Astrocyte (in vitro differentiated cells and primary cell): ENCODE data around the gene MAN2A1. TPM values are rescaled to one million over a fixed set of nuclear protein-coding genes. Genes with fewer than 3 reads are reported as not detected.

Experiments
- DNase-seq: peaks from one replicate; pipeline ENCODE4 v3.0.0-alpha.2; 2010; ENCODE audit warnings: low read depth
- FAIRE-seq: peaks from 2 replicates; lab custom pipeline; 2011; peaks lifted over from hg19 to GRCh38; lab: Jason Lieb, UNC
- H2AFZ ChIP-seq: 2 replicates; pipeline ENCODE4 v1.6.0; 2012; ENCODE audit warnings: low read depth, low read length, inconsistent platforms
- H3K27ac ChIP-seq: 2 replicates; pipeline ENCODE4 v1.5.1; 2011; ENCODE audit warnings: low read depth, low read length, inconsistent platforms
- H3K27me3 ChIP-seq: 2 replicates; pipeline ENCODE4 v1.6.0; 2011; ENCODE audit warnings: low read length, inconsistent platforms; ENCODE audit not compliant: insufficient read depth
- H3K36me3 ChIP-seq: 2 replicates; pipeline ENCODE4 v1.5.1; 2011; ENCODE audit warnings: low read length, inconsistent platforms; ENCODE audit not compliant: insufficient read depth
- H3K4me1 ChIP-seq: 2 replicates; pipeline ENCODE4 v1.5.1; 2011; ENCODE audit warnings: low read length, inconsistent platforms; ENCODE audit not compliant: insufficient read depth
- H3K4me2 ChIP-seq: 2 replicates; pipeline ENCODE4 v1.6.0; 2012; ENCODE audit warnings: low read length, inconsistent platforms
- H3K4me3 ChIP-seq: 2 replicates; pipeline ENCODE4 v1.5.1; 2011; ENCODE audit warnings: low read depth, mild to moderate bottlenecking, low read length, inconsistent platforms; ENCODE audit not compliant: insufficient read depth
- H3K79me2 ChIP-seq: 2 replicates; pipeline ENCODE4 v1.6.0; 2012; ENCODE audit warnings: mild to moderate bottlenecking, low read length, inconsistent platforms; ENCODE audit not compliant: insufficient read depth
- H3K9ac ChIP-seq: 2 replicates; pipeline ENCODE4 v1.6.0; 2012; ENCODE audit warnings: mild to moderate bottlenecking, low read length, inconsistent platforms
- H3K9me3 ChIP-seq: 2 replicates; pipeline ENCODE4 v1.5.1; 2012; ENCODE audit warnings: low read depth, mild to moderate bottlenecking, low read length, inconsistent platforms; ENCODE audit not compliant: insufficient read depth
- H4K20me1 ChIP-seq: 2 replicates; pipeline ENCODE4 v1.6.0; 2012; ENCODE audit warnings: low read length, inconsistent platforms; ENCODE audit not compliant: insufficient read depth
- H3K27ac Mint-ChIP-seq: one replicate; pipeline ENCODE4 v1.8.0; 2021; ENCODE audit warnings: mild to moderate bottlenecking, mixed read lengths; ENCODE audit not compliant: unreplicated experiment
- H3K27me3 Mint-ChIP-seq: one replicate; pipeline ENCODE4 v1.8.0; 2021; ENCODE audit warnings: low read depth, mixed read lengths; ENCODE audit not compliant: unreplicated experiment
- H3K36me3 Mint-ChIP-seq: one replicate; pipeline ENCODE4 v1.8.0; 2021; ENCODE audit warnings: low read depth, mixed read lengths; ENCODE audit not compliant: unreplicated experiment
- H3K4me1 Mint-ChIP-seq: one replicate; pipeline ENCODE4 v1.8.0; 2021; ENCODE audit warnings: low read depth, mixed read lengths; ENCODE audit not compliant: unreplicated experiment
- H3K4me3 Mint-ChIP-seq: one replicate; pipeline ENCODE4 v1.8.0; 2021; ENCODE audit warnings: mild to moderate bottlenecking, moderate library complexity, mixed read lengths; ENCODE audit not compliant: unreplicated experiment
- H3K9me3 Mint-ChIP-seq: one replicate; pipeline ENCODE4 v1.8.0; 2021; ENCODE audit warnings: mild to moderate bottlenecking, mixed read lengths; ENCODE audit not compliant: unreplicated experiment
- CTCF ChIP-seq: IDR thresholded peaks from 2 replicates; pipeline ENCODE4 v1.5.1; 2011; ENCODE audit warnings: low read depth, mild to moderate bottlenecking, inconsistent platforms, low read length, moderate library complexity; ENCODE audit not compliant: insufficient read depth
- EZH2 ChIP-seq: IDR thresholded peaks from 2 replicates; pipeline ENCODE4 v1.6.1; 2012; ENCODE audit warnings: mild to moderate bottlenecking, low read length, inconsistent platforms; ENCODE audit not compliant: insufficient read depth
- total RNA-seq: library from RNA; stranded (reverse); gene quantifications from 2 replicates; pipeline ENCODE4 v1.2.1, GENCODE V29; 2021

MAN2A1 gene
- total RNA-seq, 1 donor from 2014 or later: 109 TPM

GRCh38 chr5:109671136-109671535, 18.6 kb upstream of the MAN2A1 start:
- no peaks in the 10 kb centered on the region for H3K27me3 ChIP-seq
- TF ChIP-seq CTCF: no peak
- TF ChIP-seq EZH2: no peak
- no peak overlapping the region for H3K9ac ChIP-seq
- Mint-ChIP-seq H3K27me3 (peaks cover 14% of the 10 kb centered on the region), H3K4me3 (no peak overlapping the region), H3K4me1 (no peaks in the 10 kb centered on the region), H3K36me3 (no peaks in the 10 kb centered on the region), H3K27ac (no peak overlapping the region), H3K9me3 (no peaks in the 10 kb centered on the region)
- no peaks in the 10 kb centered on the region for H3K4me1 ChIP-seq
- FAIRE-seq (no peak), DNase-seq (no peak)
- H3K79me2 ChIP-seq: no peaks in the 10 kb centered on the region
- H2AFZ ChIP-seq: no peak overlapping the region
- H3K9me3 ChIP-seq: no peaks in the 10 kb centered on the region
- no peak overlapping the region for H3K27ac ChIP-seq
- no peak overlapping the region for H3K4me2 ChIP-seq
- no peaks in the 10 kb centered on the region for H4K20me1 ChIP-seq
- no peaks in the 10 kb centered on the region for H3K36me3 ChIP-seq
- H3K4me3 ChIP-seq: no peak overlapping the region

- no peaks in the 10 kb centered on the region for H3K4me1 ChIP-seq
- H3K4me3 ChIP-seq: no peak overlapping the region
- TF ChIP-seq EZH2: no peak
- H2AFZ ChIP-seq: no peak overlapping the region
- H3K4me1 Mint-ChIP-seq: no peaks in the 10 kb centered on the region
- no peaks in the 10 kb centered on the region for H3K36me3 Mint-ChIP-seq
- H3K27ac ChIP-seq: no peak overlapping the region
- H3K4me3 Mint-ChIP-seq: no peak overlapping the region
- H3K27ac Mint-ChIP-seq: no peak overlapping the region
- FAIRE-seq (no peak), DNase-seq (no peak)
- H3K9me3 ChIP-seq: no peaks in the 10 kb centered on the region
- no peak overlapping the region for H3K4me2 ChIP-seq
- H3K27me3 Mint-ChIP-seq: peaks cover 16% of the 10 kb centered on the region
- H3K27me3 ChIP-seq: no peaks in the 10 kb centered on the region
- no peak overlapping the region for H3K9ac ChIP-seq
- no peaks in the 10 kb centered on the region for H3K79me2 ChIP-seq
- no peaks in the 10 kb centered on the region for H3K9me3 Mint-ChIP-seq
- H3K36me3 ChIP-seq: no peaks in the 10 kb centered on the region
- H4K20me1 ChIP-seq: no peaks in the 10 kb centered on the region
Measured at GRCh38 chr5:109674596-109674995, 15.1 kb upstream of the MAN2A1 start.

GRCh38 chr5:109676920-109677319, 12.8 kb upstream of the MAN2A1 start:
- no peak overlapping the region for H3K4me3 ChIP-seq
- H3K9ac ChIP-seq: no peak overlapping the region
- no peaks in the 10 kb centered on the region for H4K20me1 ChIP-seq
- Mint-ChIP-seq H3K9me3 (no peaks in the 10 kb centered on the region), H3K27ac (no peak overlapping the region), H3K27me3 (peaks cover 8% of the 10 kb centered on the region), H3K4me1 (no peaks in the 10 kb centered on the region), H3K36me3 (no peaks in the 10 kb centered on the region), H3K4me3 (no peak overlapping the region)
- no peaks in the 10 kb centered on the region for H3K4me1 ChIP-seq
- H3K27ac ChIP-seq: no peak overlapping the region
- no peaks in the 10 kb centered on the region for H3K27me3 ChIP-seq
- H3K36me3 ChIP-seq: no peaks in the 10 kb centered on the region
- H3K4me2 ChIP-seq: no peak overlapping the region
- H3K79me2 ChIP-seq: no peaks in the 10 kb centered on the region
- H2AFZ ChIP-seq: no peak overlapping the region
- TF ChIP-seq CTCF (no peak), EZH2 (no peak)
- no peak for DNase-seq
- FAIRE-seq: no peak
- no peaks in the 10 kb centered on the region for H3K9me3 ChIP-seq
